ENCODE measurements around the gene PGBD5.
A peak's percentile ranks its signal among the peaks of the same experiment; 100 is the strongest.

Gene PGBD5

GRCh38 chr1:230320804-230321203, 105.3 kb downstream of the PGBD5 start:
- no peak for DNase-seq

GRCh38 chr1:230319014-230319747, 107.0 kb downstream of the PGBD5 start:
- DNase-seq, result no peak

GRCh38 chr1:230317823-230318819, 108.0 kb downstream of the PGBD5 start:
- no peak for DNase-seq

- no peak for DNase-seq
Observed at GRCh38 chr1:230316864-230317745, 109.0 kb downstream of the PGBD5 start.

- no peak for DNase-seq
Observed at GRCh38 chr1:230315099-230315498, 111.0 kb downstream of the PGBD5 start.

- DNase-seq, result no peak
Observed at GRCh38 chr1:230314142-230314470, 112.0 kb downstream of the PGBD5 start.

GRCh38 chr1:230313453-230314141, 112.5 kb downstream of the PGBD5 start:
- no peak for DNase-seq

GRCh38 chr1:230312676-230313075, 113.5 kb downstream of the PGBD5 start:
- DNase-seq, result no peak

GRCh38 chr1:230310381-230311163, 115.6 kb downstream of the PGBD5 start:
- peak; percentile 65 for DNase-seq

GRCh38 chr1:230309646-230310177, 116.4 kb downstream of the PGBD5 start:
- no peak for DNase-seq

- DNase-seq, result no peak
Observed at GRCh38 chr1:230308821-230309220, 117.3 kb downstream of the PGBD5 start.

GRCh38 chr1:230308039-230308438, 118.1 kb downstream of the PGBD5 start:
- no peak for DNase-seq

GRCh38 chr1:230307213-230307612, 118.9 kb downstream of the PGBD5 start:
- DNase-seq, result no peak

- DNase-seq, result peak; percentile 69
Observed at GRCh38 chr1:230306169-230306568, 120.0 kb downstream of the PGBD5 start.

- peak; percentile 44 for DNase-seq
Observed at GRCh38 chr1:230303822-230304221, 122.3 kb downstream of the PGBD5 start.

GRCh38 chr1:230303069-230303468, 123.1 kb downstream of the PGBD5 start:
- no peak for DNase-seq

GRCh38 chr1:230301822-230302221, 124.3 kb downstream of the PGBD5 start:
- DNase-seq, result no peak

- no peak for DNase-seq
Observed at GRCh38 chr1:230301322-230301721, 124.8 kb downstream of the PGBD5 start.

- DNase-seq, result no peak
Observed at GRCh38 chr1:230300322-230301301, 125.5 kb downstream of the PGBD5 start.
